ENCODE data around the gene GLI1. TPM values are rescaled to one million over a fixed set of nuclear protein-coding genes. Genes with fewer than 3 reads are reported as not detected.
A peak's percentile ranks its signal among the peaks of the same experiment; 100 is the strongest.

GLI1 gene
- total RNA-seq, 2 donors from 2014 or later, result 0.10 to 0.22 TPM

- Mint-ChIP-seq H3K4me1 (peaks cover 46% of the 10 kb centered on the region), H3K36me3 (ENCODE audit: low read depth) (peaks cover 2% of the 10 kb centered on the region), H3K27me3 (peaks cover 15% of the 10 kb centered on the region), H3K4me3 (peak overlapping the region; percentile 95), H3K27ac (peak overlapping the region; percentile 90)
- ATAC-seq, result peak; percentile 78
- no peaks in the 10 kb centered on the region for H3K9me3 ChIP-seq (ENCODE audit: control insufficient read depth, low read length, poor library complexity, severe bottlenecking)
- peak; percentile 72 to 89 (median 82) for DNase-seq
These were observed 383 bp upstream of the GLI1 start for GRCh38 chr12:57459055-57459749.

DNA sequence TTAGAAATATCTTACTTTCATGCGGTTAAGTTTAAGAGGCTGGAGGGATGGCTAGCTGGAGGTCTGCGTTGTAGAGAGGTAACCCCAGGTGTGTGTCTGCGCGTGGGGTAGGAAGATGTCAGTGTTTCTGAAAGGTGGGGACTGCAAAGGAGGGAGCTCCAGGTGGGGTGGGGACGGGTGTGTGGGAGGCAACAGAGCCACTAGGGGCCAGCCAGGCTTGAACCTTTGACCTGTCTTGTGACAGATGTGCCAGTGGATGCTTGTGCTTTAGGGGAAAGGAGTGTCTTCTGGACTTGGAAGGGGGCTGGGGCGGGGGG, 841 bp downstream of the GLI1 start:
- H3K9me3 ChIP-seq (ENCODE audit: control insufficient read depth, low read length, poor library complexity, severe bottlenecking), result no peaks in the 10 kb centered on the region
- ATAC-seq (no peak), DNase-seq (no peak)
- Mint-ChIP-seq H3K27me3 (peaks cover 15% of the 10 kb centered on the region), H3K36me3 (ENCODE audit: low read depth) (peaks cover 2% of the 10 kb centered on the region), H3K27ac (peak overlapping the region; percentile 51), H3K4me1 (peaks cover 52% of the 10 kb centered on the region), H3K4me3 (peak overlapping the region; percentile 95)

DNA sequence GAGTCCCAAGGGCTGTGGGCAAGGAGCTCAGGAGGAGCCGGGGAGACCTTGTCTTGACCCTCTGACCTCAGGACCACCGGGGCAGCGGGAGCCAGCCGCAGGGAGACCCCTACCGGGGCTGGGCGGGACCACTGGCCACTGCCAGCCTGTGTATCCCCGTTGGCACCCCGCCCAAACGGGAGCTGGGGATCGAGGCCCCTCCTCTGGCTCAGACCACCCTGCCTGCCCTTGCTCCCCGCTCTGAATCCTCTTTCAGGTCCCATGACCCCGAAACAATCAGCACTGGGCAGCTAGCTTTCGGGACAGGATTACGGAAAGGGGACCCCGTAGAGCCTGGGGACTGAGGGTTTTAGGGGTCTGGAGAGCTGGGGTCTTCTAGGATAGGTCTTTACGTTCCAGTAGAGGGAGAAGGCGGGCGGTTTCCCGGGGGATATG, 1.3 kb downstream of the GLI1 start:
- H3K9me3 ChIP-seq (ENCODE audit: control insufficient read depth, low read length, poor library complexity, severe bottlenecking), result no peaks in the 10 kb centered on the region
- Mint-ChIP-seq H3K36me3 (ENCODE audit: low read depth) (peaks cover 2% of the 10 kb centered on the region), H3K4me1 (peaks cover 51% of the 10 kb centered on the region), H3K27ac (peak overlapping the region; percentile 51), H3K4me3 (peak overlapping the region; percentile 99), H3K27me3 (peaks cover 15% of the 10 kb centered on the region)
- no peak for DNase-seq
- no peak for ATAC-seq

DNA sequence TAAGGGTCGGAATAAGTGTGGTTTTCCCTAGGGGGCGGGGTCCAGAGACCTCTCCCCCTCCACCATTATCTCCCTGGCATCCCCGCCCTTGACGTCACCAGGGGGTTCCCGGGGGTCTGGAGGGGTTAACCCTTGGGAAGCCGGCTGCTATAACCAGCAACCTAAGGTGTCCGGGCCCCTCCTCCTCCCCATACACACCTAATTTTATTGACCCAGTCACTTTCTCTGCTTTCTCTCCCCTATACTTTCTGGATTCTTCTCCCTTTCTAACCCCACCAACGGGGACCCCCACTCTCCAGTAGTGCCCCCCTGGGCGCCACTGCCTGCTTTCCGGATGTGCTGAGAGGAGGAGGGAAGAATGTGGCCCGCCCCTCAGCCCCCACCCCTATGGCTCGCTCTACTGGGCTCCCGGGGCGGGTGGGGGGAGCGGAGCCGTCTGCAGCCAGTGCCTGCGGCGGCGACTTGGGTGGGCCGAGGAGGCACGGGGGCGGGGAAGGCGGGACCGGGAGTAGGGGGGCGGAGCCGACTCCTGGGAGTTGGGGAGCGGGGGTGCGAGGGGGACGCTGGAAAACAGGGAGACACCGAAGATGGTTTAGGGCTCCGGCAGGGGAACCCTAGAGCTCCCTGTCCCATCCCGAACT, 1.8 kb downstream of the GLI1 start:
- H3K4me3 Mint-ChIP-seq, result peak overlapping the region; percentile 99
- H3K27me3 Mint-ChIP-seq, result peaks cover 15% of the 10 kb centered on the region
- H3K27ac Mint-ChIP-seq, result peak overlapping the region; percentile 94
- no peaks in the 10 kb centered on the region for H3K9me3 ChIP-seq (ENCODE audit: control insufficient read depth, low read length, poor library complexity, severe bottlenecking)
- H3K4me1 Mint-ChIP-seq, result peaks cover 49% of the 10 kb centered on the region
- H3K36me3 Mint-ChIP-seq (ENCODE audit: low read depth), result peaks cover 2% of the 10 kb centered on the region
- peak in 2 of 3 donors; percentile 34 to 41 for DNase-seq
- ATAC-seq, result no peak

GRCh38 chr12:57461917-57462250, 2.3 kb downstream of the GLI1 start:
- peaks cover 47% of the 10 kb centered on the region for H3K4me1 Mint-ChIP-seq
- ATAC-seq (no peak), DNase-seq (peak in 1 of 3 donors; percentile 12)
- H3K9me3 ChIP-seq (ENCODE audit: control insufficient read depth, low read length, poor library complexity, severe bottlenecking), result no peaks in the 10 kb centered on the region
- H3K27me3 Mint-ChIP-seq, result peaks cover 15% of the 10 kb centered on the region
- peak overlapping the region; percentile 99 for H3K4me3 Mint-ChIP-seq
- H3K27ac Mint-ChIP-seq, result peak overlapping the region; percentile 94
- H3K36me3 Mint-ChIP-seq (ENCODE audit: low read depth), result peaks cover 2% of the 10 kb centered on the region

- ATAC-seq, result peak; percentile 79
- no peaks in the 10 kb centered on the region for H3K9me3 ChIP-seq (ENCODE audit: control insufficient read depth, low read length, poor library complexity, severe bottlenecking)
- peaks cover 2% of the 10 kb centered on the region for H3K36me3 Mint-ChIP-seq (ENCODE audit: low read depth)
- H3K27me3 Mint-ChIP-seq, result peaks cover 15% of the 10 kb centered on the region
- H3K4me1 Mint-ChIP-seq, result peaks cover 50% of the 10 kb centered on the region
- peak overlapping the region; percentile 99 for H3K4me3 Mint-ChIP-seq
- H3K27ac Mint-ChIP-seq, result peak overlapping the region; percentile 94
- peak; percentile 68 to 86 (median 78) for DNase-seq
These were observed 2.8 kb downstream of the GLI1 start for GRCh38 chr12:57462251-57462911.

DNA sequence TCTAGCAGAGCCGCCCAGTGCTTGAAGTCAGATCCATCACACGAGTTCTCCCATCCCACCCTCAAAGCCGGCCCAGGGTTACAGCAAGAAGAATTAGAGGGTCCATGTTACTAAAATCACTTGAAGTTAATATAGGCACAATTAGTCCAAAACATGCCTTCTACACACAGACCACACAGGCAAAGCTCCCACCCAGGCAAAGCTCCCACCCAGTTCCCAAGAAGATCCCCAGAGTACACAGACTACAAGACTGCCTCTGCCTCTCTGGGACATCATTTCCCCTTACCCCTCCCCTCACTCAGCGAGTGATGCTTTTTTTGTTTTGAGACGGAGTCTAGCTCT, 3.3 kb downstream of the GLI1 start:
- DNase-seq, result no peak
- no peak for ATAC-seq
- H3K36me3 Mint-ChIP-seq (ENCODE audit: low read depth), result peaks cover 2% of the 10 kb centered on the region
- peaks cover 53% of the 10 kb centered on the region for H3K4me1 Mint-ChIP-seq
- no peaks in the 10 kb centered on the region for H3K9me3 ChIP-seq (ENCODE audit: control insufficient read depth, low read length, poor library complexity, severe bottlenecking)
- peaks cover 15% of the 10 kb centered on the region for H3K27me3 Mint-ChIP-seq
- H3K27ac Mint-ChIP-seq, result peak overlapping the region; percentile 94
- peak overlapping the region; percentile 99 for H3K4me3 Mint-ChIP-seq

DNA sequence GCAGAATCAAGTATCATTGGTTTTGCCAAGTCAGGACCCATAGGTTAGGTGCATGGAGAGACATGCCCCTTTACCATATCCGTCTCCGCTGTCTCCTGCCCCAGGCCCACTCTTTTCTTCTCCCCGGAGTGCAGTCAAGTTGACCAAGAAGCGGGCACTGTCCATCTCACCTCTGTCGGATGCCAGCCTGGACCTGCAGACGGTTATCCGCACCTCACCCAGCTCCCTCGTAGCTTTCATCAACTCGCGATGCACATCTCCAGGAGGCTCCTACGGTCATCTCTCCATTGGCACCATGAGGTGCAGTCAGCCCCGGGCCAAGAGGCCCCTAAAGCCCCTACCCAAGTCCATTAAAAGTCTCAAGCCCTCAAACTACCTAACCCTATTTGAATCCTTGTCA, 5.0 kb downstream of the GLI1 start:
- Mint-ChIP-seq H3K4me1 (peaks cover 47% of the 10 kb centered on the region), H3K36me3 (ENCODE audit: low read depth) (peaks cover 5% of the 10 kb centered on the region), H3K27ac (peak overlapping the region; percentile 79), H3K4me3 (no peak overlapping the region), H3K27me3 (peaks cover 15% of the 10 kb centered on the region)
- no peaks in the 10 kb centered on the region for H3K9me3 ChIP-seq (ENCODE audit: control insufficient read depth, low read length, poor library complexity, severe bottlenecking)
- ATAC-seq, result no peak
- no peak for DNase-seq

DNA sequence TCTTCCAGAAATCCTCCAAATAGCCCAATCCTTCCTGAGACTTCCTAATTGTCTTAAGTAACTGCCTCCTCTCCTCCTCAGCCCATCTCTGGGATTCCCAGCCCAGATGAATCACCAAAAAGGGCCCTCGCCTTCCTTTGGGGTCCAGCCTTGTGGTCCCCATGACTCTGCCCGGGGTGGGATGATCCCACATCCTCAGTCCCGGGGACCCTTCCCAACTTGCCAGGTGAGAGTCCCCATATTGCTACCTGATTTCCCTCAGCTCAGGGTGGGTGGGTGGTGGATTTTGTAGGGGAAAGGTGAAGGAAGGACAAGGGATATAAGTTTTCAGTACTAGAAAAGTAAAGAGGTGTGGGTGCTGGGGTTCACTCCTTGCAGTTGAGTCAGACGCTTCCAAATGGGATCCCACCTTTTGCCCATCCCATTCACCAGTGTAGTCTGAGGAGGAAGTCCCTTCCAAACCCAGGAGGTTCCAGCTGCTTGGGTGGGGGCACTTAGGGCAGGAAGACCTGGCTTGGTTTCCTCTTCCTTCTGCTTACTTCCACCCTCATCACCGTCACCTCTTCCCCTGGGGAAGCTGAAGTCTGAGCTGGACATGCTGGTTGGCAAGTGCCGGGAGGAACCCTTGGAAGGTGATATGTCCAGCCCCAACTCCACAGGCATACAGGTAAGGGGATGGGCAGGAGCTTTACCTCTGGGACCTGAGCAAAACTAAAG, 5.6 kb downstream of the GLI1 start:
- Mint-ChIP-seq H3K36me3 (ENCODE audit: low read depth) (peaks cover 5% of the 10 kb centered on the region), H3K27ac (peak overlapping the region; percentile 79), H3K4me1 (peaks cover 43% of the 10 kb centered on the region), H3K27me3 (peaks cover 14% of the 10 kb centered on the region), H3K4me3 (no peak overlapping the region)
- DNase-seq (no peak), ATAC-seq (no peak)
- no peaks in the 10 kb centered on the region for H3K9me3 ChIP-seq (ENCODE audit: control insufficient read depth, low read length, poor library complexity, severe bottlenecking)

DNA sequence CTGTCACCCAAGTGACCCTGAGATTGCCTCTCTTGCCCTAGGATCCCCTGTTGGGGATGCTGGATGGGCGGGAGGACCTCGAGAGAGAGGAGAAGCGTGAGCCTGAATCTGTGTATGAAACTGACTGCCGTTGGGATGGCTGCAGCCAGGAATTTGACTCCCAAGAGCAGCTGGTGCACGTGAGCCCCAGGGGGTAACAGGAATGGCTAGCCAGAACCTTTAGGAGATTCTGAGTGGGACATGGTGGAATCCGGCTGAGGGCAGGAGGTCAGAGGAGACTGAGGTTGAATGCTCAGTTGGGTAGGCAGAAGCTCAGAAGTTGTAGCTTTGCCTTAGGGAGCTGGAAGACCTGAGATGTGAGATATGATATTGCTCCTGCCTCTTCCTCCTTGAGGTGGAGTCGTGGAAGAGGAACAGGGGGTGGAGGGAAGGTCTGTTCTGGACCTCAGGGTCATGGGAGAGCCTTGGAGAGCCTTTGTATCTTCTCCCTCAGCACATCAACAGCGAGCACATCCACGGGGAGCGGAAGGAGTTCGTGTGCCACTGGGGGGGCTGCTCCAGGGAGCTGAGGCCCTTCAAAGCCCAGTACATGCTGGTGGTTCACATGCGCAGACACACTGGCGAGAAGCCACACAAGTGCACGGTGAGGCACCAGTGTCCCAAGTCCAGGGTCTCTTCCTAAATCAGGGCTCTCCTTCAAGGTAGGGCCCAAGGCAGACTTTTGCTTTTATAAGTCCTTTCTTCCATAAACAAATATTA, 6.3 kb downstream of the GLI1 start:
- H3K4me3 Mint-ChIP-seq, result peak overlapping the region; percentile 64
- peaks cover 10% of the 10 kb centered on the region for H3K27me3 Mint-ChIP-seq
- DNase-seq (no peak), ATAC-seq (no peak)
- no peaks in the 10 kb centered on the region for H3K9me3 ChIP-seq (ENCODE audit: control insufficient read depth, low read length, poor library complexity, severe bottlenecking)
- peaks cover 5% of the 10 kb centered on the region for H3K36me3 Mint-ChIP-seq (ENCODE audit: low read depth)
- H3K4me1 Mint-ChIP-seq, result peaks cover 39% of the 10 kb centered on the region
- H3K27ac Mint-ChIP-seq, result peak overlapping the region; percentile 79

DNA sequence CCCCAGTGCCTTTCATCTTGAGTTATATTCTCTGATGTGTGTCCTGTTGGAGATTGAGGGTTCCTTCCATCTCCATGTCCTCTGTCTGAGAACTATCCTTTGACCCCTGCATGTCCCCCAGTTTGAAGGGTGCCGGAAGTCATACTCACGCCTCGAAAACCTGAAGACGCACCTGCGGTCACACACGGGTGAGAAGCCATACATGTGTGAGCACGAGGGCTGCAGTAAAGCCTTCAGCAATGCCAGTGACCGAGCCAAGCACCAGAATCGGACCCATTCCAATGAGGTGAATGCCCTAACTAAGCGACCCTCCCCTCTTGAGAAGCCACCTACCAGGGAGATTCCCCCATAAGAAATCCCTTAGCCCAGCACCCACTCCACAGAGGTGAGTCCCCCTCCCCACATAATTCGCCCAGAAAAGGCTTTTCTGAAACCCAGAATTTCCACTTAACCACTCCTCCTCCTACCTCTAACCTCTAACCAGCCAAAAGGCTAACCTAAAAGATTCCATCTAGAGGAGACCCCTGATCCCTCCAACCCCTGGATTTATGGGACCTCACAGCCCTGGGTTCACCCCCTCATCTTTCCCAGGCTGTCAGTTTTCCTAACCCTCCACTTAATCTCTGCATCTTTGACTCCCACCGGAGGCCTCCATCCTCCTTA, 7.8 kb downstream of the GLI1 start:
- Mint-ChIP-seq H3K4me1 (peaks cover 38% of the 10 kb centered on the region), H3K36me3 (ENCODE audit: low read depth) (peaks cover 5% of the 10 kb centered on the region), H3K27ac (peak overlapping the region; percentile 79), H3K27me3 (peaks cover 5% of the 10 kb centered on the region), H3K4me3 (no peak overlapping the region)
- ATAC-seq (no peak), DNase-seq (no peak)
- H3K9me3 ChIP-seq (ENCODE audit: control insufficient read depth, low read length, poor library complexity, severe bottlenecking), result no peaks in the 10 kb centered on the region

DNA sequence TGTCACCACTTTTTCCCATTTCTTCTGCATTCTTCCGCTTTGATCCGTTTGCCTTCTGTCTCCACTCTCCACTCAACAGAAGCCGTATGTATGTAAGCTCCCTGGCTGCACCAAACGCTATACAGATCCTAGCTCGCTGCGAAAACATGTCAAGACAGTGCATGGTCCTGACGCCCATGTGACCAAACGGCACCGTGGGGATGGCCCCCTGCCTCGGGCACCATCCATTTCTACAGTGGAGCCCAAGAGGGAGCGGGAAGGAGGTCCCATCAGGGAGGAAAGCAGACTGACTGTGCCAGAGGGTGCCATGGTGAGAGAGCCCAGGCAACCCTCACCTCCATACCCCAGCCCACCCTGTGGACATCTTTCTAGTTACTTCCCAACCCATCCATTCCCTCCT, 8.3 kb downstream of the GLI1 start:
- Mint-ChIP-seq H3K4me1 (peaks cover 37% of the 10 kb centered on the region), H3K27me3 (no peaks in the 10 kb centered on the region), H3K4me3 (peak overlapping the region; percentile 68), H3K27ac (peak overlapping the region; percentile 79), H3K36me3 (ENCODE audit: low read depth) (peaks cover 3% of the 10 kb centered on the region)
- no peaks in the 10 kb centered on the region for H3K9me3 ChIP-seq (ENCODE audit: control insufficient read depth, low read length, poor library complexity, severe bottlenecking)
- DNase-seq, result no peak
- no peak for ATAC-seq

All from T-helper 17 cell (primary cell).